Measurements from ENCODE around the gene PDE1C. TPM values are rescaled to one million over a fixed set of nuclear protein-coding genes. Genes with fewer than 3 reads are reported as not detected.

Gene PDE1C
- total and polyA plus RNA-seq, 2 donors: 2.4 to 3.1 TPM

- Histone ChIP-seq H3K4me1 (ENCODE audit: control insufficient read depth in 2 of 2, insufficient read depth in 2 of 2, low read length in 2 of 2) (no peaks in the 10 kb centered on the region), H3K9me3 (ENCODE audit: control insufficient read depth in 2 of 2, insufficient read depth in 1 of 2, low read length in 1 of 2) (no peaks in the 10 kb centered on the region), H3K36me3 (ENCODE audit: control insufficient read depth in 2 of 2, insufficient read depth in 2 of 2, low read length in 1 of 2) (no peaks in the 10 kb centered on the region), H3K27ac (ENCODE audit: low read depth in 1 of 2, low read length in 1 of 2) (no peak overlapping the region), H3K27me3 (ENCODE audit: control insufficient read depth in 2 of 2, insufficient read depth in 1 of 2, low read length in 1 of 2) (no peaks in the 10 kb centered on the region), H3K4me3 (ENCODE audit: low read length in 2 of 2) (no peak overlapping the region)
- WGBS: 93% methylated on average over 3 of the region's 3 CpGs
- no peak for DNase-seq (ENCODE audit: low read depth in 6 of 9, low spot score in 9 of 9)
These were observed 283.9 kb downstream of the PDE1C start for GRCh38 chr7:31786326-31786725.

- H3K4me3 ChIP-seq (ENCODE audit: low read length in 2 of 2): no peak overlapping the region
- no peaks in the 10 kb centered on the region for H3K4me1 ChIP-seq (ENCODE audit: control insufficient read depth in 2 of 2, insufficient read depth in 2 of 2, low read length in 2 of 2)
- H3K36me3 ChIP-seq (ENCODE audit: control insufficient read depth in 2 of 2, insufficient read depth in 2 of 2, low read length in 1 of 2): no peaks in the 10 kb centered on the region
- H3K9me3 ChIP-seq (ENCODE audit: control insufficient read depth in 2 of 2, insufficient read depth in 1 of 2, low read length in 1 of 2): no peaks in the 10 kb centered on the region
- H3K27ac ChIP-seq (ENCODE audit: low read depth in 1 of 2, low read length in 1 of 2): no peak overlapping the region
- 88% methylated on average over 2 of the region's 2 CpGs for WGBS
- no peak for DNase-seq (ENCODE audit: low read depth in 6 of 9, low spot score in 9 of 9)
- no peaks in the 10 kb centered on the region for H3K27me3 ChIP-seq (ENCODE audit: control insufficient read depth in 2 of 2, insufficient read depth in 1 of 2, low read length in 1 of 2)
These were observed 285.1 kb downstream of the PDE1C start for GRCh38 chr7:31785101-31785500.

GRCh38 chr7:31783221-31783620 is 287.0 kb downstream of the PDE1C start:
- WGBS: 88% methylated on average over 2 of the region's 2 CpGs
- H3K4me3 ChIP-seq (ENCODE audit: low read length in 2 of 2): no peak overlapping the region
- H3K27ac ChIP-seq (ENCODE audit: low read depth in 1 of 2, low read length in 1 of 2): no peak overlapping the region
- no peaks in the 10 kb centered on the region for H3K27me3 ChIP-seq (ENCODE audit: control insufficient read depth in 2 of 2, insufficient read depth in 1 of 2, low read length in 1 of 2)
- H3K36me3 ChIP-seq (ENCODE audit: control insufficient read depth in 2 of 2, insufficient read depth in 2 of 2, low read length in 1 of 2): no peaks in the 10 kb centered on the region
- DNase-seq (ENCODE audit: low read depth in 6 of 9, low spot score in 9 of 9): no peak
- H3K4me1 ChIP-seq (ENCODE audit: control insufficient read depth in 2 of 2, insufficient read depth in 2 of 2, low read length in 2 of 2): no peaks in the 10 kb centered on the region
- no peaks in the 10 kb centered on the region for H3K9me3 ChIP-seq (ENCODE audit: control insufficient read depth in 2 of 2, insufficient read depth in 1 of 2, low read length in 1 of 2)

- Histone ChIP-seq H3K4me1 (ENCODE audit: control insufficient read depth in 2 of 2, insufficient read depth in 2 of 2, low read length in 2 of 2) (no peaks in the 10 kb centered on the region), H3K27ac (ENCODE audit: low read depth in 1 of 2, low read length in 1 of 2) (no peak overlapping the region), H3K27me3 (ENCODE audit: control insufficient read depth in 2 of 2, insufficient read depth in 1 of 2, low read length in 1 of 2) (no peaks in the 10 kb centered on the region), H3K4me3 (ENCODE audit: low read length in 2 of 2) (no peak overlapping the region), H3K36me3 (ENCODE audit: control insufficient read depth in 2 of 2, insufficient read depth in 2 of 2, low read length in 1 of 2) (no peaks in the 10 kb centered on the region), H3K9me3 (ENCODE audit: control insufficient read depth in 2 of 2, insufficient read depth in 1 of 2, low read length in 1 of 2) (no peaks in the 10 kb centered on the region)
- 61% methylated on average over 7 of the region's 7 CpGs for WGBS
- DNase-seq (ENCODE audit: low read depth in 6 of 9, low spot score in 9 of 9): peak in 7 of 9 donors; percentile 2 to 46 (median 13)
These were observed 287.7 kb downstream of the PDE1C start for GRCh38 chr7:31782411-31782991.

- Histone ChIP-seq H3K27me3 (ENCODE audit: control insufficient read depth in 2 of 2, insufficient read depth in 1 of 2, low read length in 1 of 2) (no peaks in the 10 kb centered on the region), H3K4me1 (ENCODE audit: control insufficient read depth in 2 of 2, insufficient read depth in 2 of 2, low read length in 2 of 2) (no peaks in the 10 kb centered on the region), H3K4me3 (ENCODE audit: low read length in 2 of 2) (no peak overlapping the region), H3K27ac (ENCODE audit: low read depth in 1 of 2, low read length in 1 of 2) (no peak overlapping the region), H3K36me3 (ENCODE audit: control insufficient read depth in 2 of 2, insufficient read depth in 2 of 2, low read length in 1 of 2) (no peaks in the 10 kb centered on the region), H3K9me3 (ENCODE audit: control insufficient read depth in 2 of 2, insufficient read depth in 1 of 2, low read length in 1 of 2) (no peaks in the 10 kb centered on the region)
- no peak for DNase-seq (ENCODE audit: low read depth in 6 of 9, low spot score in 9 of 9)
- 90% methylated on average over 3 of the region's 3 CpGs for WGBS
These were observed 291.9 kb downstream of the PDE1C start for GRCh38 chr7:31778296-31778695.

- DNase-seq (ENCODE audit: low read depth in 6 of 9, low spot score in 9 of 9): no peak
- no peak overlapping the region for H3K27ac ChIP-seq (ENCODE audit: low read depth in 1 of 2, low read length in 1 of 2)
- 95% methylated on average over 3 of the region's 3 CpGs for WGBS
- no peaks in the 10 kb centered on the region for H3K9me3 ChIP-seq (ENCODE audit: control insufficient read depth in 2 of 2, insufficient read depth in 1 of 2, low read length in 1 of 2)
- no peaks in the 10 kb centered on the region for H3K36me3 ChIP-seq (ENCODE audit: control insufficient read depth in 2 of 2, insufficient read depth in 2 of 2, low read length in 1 of 2)
- H3K4me1 ChIP-seq (ENCODE audit: control insufficient read depth in 2 of 2, insufficient read depth in 2 of 2, low read length in 2 of 2): no peaks in the 10 kb centered on the region
- H3K4me3 ChIP-seq (ENCODE audit: low read length in 2 of 2): no peak overlapping the region
- no peaks in the 10 kb centered on the region for H3K27me3 ChIP-seq (ENCODE audit: control insufficient read depth in 2 of 2, insufficient read depth in 1 of 2, low read length in 1 of 2)
These were observed 293.6 kb downstream of the PDE1C start for GRCh38 chr7:31776616-31777015.

GRCh38 chr7:31775556-31775955 is 294.7 kb downstream of the PDE1C start:
- no peaks in the 10 kb centered on the region for H3K27me3 ChIP-seq (ENCODE audit: control insufficient read depth in 2 of 2, insufficient read depth in 1 of 2, low read length in 1 of 2)
- 93% methylated on average over 8 of the region's 8 CpGs for WGBS
- no peak for DNase-seq (ENCODE audit: low read depth in 6 of 9, low spot score in 9 of 9)
- H3K4me3 ChIP-seq (ENCODE audit: low read length in 2 of 2): no peak overlapping the region
- no peaks in the 10 kb centered on the region for H3K36me3 ChIP-seq (ENCODE audit: control insufficient read depth in 2 of 2, insufficient read depth in 2 of 2, low read length in 1 of 2)
- H3K9me3 ChIP-seq (ENCODE audit: control insufficient read depth in 2 of 2, insufficient read depth in 1 of 2, low read length in 1 of 2): no peaks in the 10 kb centered on the region
- H3K27ac ChIP-seq (ENCODE audit: low read depth in 1 of 2, low read length in 1 of 2): no peak overlapping the region
- H3K4me1 ChIP-seq (ENCODE audit: control insufficient read depth in 2 of 2, insufficient read depth in 2 of 2, low read length in 2 of 2): no peaks in the 10 kb centered on the region

GRCh38 chr7:31772211-31772610 is 298.0 kb downstream of the PDE1C start:
- 96% methylated on average over 2 of the region's 2 CpGs for WGBS
- no peaks in the 10 kb centered on the region for H3K27me3 ChIP-seq (ENCODE audit: control insufficient read depth in 2 of 2, insufficient read depth in 1 of 2, low read length in 1 of 2)
- no peaks in the 10 kb centered on the region for H3K9me3 ChIP-seq (ENCODE audit: control insufficient read depth in 2 of 2, insufficient read depth in 1 of 2, low read length in 1 of 2)
- H3K4me3 ChIP-seq (ENCODE audit: low read length in 2 of 2): no peak overlapping the region
- H3K27ac ChIP-seq (ENCODE audit: low read depth in 1 of 2, low read length in 1 of 2): no peak overlapping the region
- no peaks in the 10 kb centered on the region for H3K36me3 ChIP-seq (ENCODE audit: control insufficient read depth in 2 of 2, insufficient read depth in 2 of 2, low read length in 1 of 2)
- no peaks in the 10 kb centered on the region for H3K4me1 ChIP-seq (ENCODE audit: control insufficient read depth in 2 of 2, insufficient read depth in 2 of 2, low read length in 2 of 2)
- no peak for DNase-seq (ENCODE audit: low read depth in 6 of 9, low spot score in 9 of 9)

- DNase-seq (ENCODE audit: low read depth in 6 of 9, low spot score in 9 of 9): no peak
- 79% methylated on average over 4 of the region's 4 CpGs for WGBS
- Histone ChIP-seq H3K9me3 (ENCODE audit: control insufficient read depth in 2 of 2, insufficient read depth in 1 of 2, low read length in 1 of 2) (no peaks in the 10 kb centered on the region), H3K27me3 (ENCODE audit: control insufficient read depth in 2 of 2, insufficient read depth in 1 of 2, low read length in 1 of 2) (no peaks in the 10 kb centered on the region), H3K4me1 (ENCODE audit: control insufficient read depth in 2 of 2, insufficient read depth in 2 of 2, low read length in 2 of 2) (no peaks in the 10 kb centered on the region), H3K4me3 (ENCODE audit: low read length in 2 of 2) (no peak overlapping the region), H3K27ac (ENCODE audit: low read depth in 1 of 2, low read length in 1 of 2) (no peak overlapping the region), H3K36me3 (ENCODE audit: control insufficient read depth in 2 of 2, insufficient read depth in 2 of 2, low read length in 1 of 2) (no peaks in the 10 kb centered on the region)
These were observed 302.4 kb downstream of the PDE1C start for GRCh38 chr7:31767686-31768358.
